ENCODE data around the gene C1orf56. TPM values are rescaled to one million over a fixed set of nuclear protein-coding genes. Genes with fewer than 3 reads are reported as not detected.
A peak's percentile ranks its signal among the peaks of the same experiment; 100 is the strongest.

Gene C1orf56
- total and polyA plus RNA-seq, 2 experiments from 2014 or later = 2.8 to 17.7 TPM

DNA sequence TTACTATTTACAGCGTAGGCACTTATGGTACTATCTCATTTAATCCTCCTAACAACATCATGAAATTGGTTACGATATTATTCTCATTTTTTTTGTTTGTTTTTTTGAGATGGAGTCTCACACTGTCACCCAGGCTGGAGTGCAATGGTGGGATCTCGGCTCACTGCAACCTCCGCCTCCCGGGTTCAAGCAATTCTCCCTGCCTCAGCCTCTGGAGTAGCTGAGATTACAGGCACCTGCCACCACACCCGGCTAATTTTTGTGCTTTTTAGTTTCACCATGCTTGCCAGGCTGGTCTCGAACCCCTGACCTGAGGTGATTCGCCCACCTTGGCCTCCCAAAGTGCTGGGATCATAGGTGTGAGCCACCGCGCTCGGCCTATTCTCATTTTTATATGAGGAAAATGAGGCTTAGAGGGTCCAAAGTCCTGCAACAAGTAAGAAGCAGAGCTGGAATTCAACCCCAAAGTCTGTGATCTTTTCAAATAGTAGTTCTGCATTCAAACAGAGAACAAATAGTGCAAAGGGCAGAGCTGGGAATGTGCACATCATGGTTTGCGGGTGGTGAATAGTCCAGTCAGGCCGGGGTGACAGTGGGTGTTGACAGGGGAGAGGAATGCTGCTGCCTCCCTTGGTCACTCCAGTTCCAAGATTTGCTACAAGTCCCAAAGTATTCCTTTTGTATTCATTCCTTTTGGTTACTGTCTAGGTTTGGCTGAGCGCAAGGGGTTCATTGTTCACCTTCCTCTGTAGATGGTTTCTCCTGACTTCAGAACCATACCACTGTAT is 34.7 kb upstream of the C1orf56 start:
- Histone ChIP-seq H3K4me3 (no peak overlapping the region), H3K9me2 (ENCODE audit: insufficient read depth) (no peaks in the 10 kb centered on the region), H3K27me3 (replicated peaks; ENCODE audit: insufficient read depth) (no peaks in the 10 kb centered on the region), H3K9ac (no peak overlapping the region), H3K4me1 (ENCODE audit: insufficient read depth) (peaks cover 16% of the 10 kb centered on the region), H3K36me3 (ENCODE audit: low read depth) (0 out of 2 replicates have a peak, but pooled peaks cover under 1% of the 10 kb centered on the region), H3K27ac (0 out of 2 replicates have a peak overlapping the region, but pooled peaks have one; percentile 24), H3K9me3 (ENCODE audit: low read depth) (no peaks in the 10 kb centered on the region), H4K20me1 (ENCODE audit: insufficient read depth) (no peaks in the 10 kb centered on the region), H2AFZ (no peak overlapping the region), H3F3A (ENCODE audit: insufficient read depth) (peaks cover 17% of the 10 kb centered on the region), H3K4me2 (ENCODE audit: unreplicated experiment) (no peak overlapping the region), H3K79me2 (ENCODE audit: insufficient read depth) (peaks cover 50% of the 10 kb centered on the region)
- TF ChIP-seq EZH2phosphoT487 (IDR thresholded peaks at IDR 0.05; ENCODE audit: insufficient read depth, low read depth) = no peak
- no peak for TF ChIP-seq EZH2 (IDR thresholded peaks at IDR 0.05; ENCODE audit: insufficient read depth, poor library complexity, severe bottlenecking)
- 87 to 90% methylated on average over 14 of the region's 14 CpGs for whole genome bisulfite sequencing, 2 experiments (ENCODE audit: low coverage in 1 of 2, low lambda C conversion rate in 2 of 2, missing lambda C conversion rate in 2 of 2)
- in situ Hi-C loops (cut with MboI) = no loop called here
- DNase-seq = peak; percentile 32

DNA sequence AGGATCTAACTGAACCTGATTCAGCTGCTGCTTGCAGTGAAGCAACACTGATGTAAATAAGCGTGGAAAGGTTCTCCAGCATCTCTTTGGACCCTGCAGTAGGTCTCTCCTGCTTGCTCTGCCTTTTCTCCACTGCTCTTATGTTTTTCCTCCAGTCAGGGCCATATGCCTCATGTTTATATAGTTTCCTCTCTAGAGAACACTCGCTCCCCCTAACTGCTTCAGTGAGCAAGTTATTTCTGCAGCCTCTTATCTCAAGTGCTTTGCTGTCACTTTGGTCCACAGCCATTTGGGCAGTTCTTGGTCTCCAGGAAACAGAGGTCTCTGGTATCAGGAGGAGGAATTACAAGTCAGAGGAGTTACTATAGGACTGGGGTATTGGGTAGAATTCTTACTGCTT is 34.0 kb upstream of the C1orf56 start:
- in situ Hi-C loops (cut with MboI) = no loop called here
- Histone ChIP-seq H4K20me1 (ENCODE audit: insufficient read depth) (no peaks in the 10 kb centered on the region), H3K27ac (0 out of 2 replicates have a peak overlapping the region, but pooled peaks have one; percentile 24), H3K4me2 (ENCODE audit: unreplicated experiment) (no peak overlapping the region), H3K27me3 (replicated peaks; ENCODE audit: insufficient read depth) (no peaks in the 10 kb centered on the region), H3K9me3 (ENCODE audit: low read depth) (no peaks in the 10 kb centered on the region), H3K4me3 (no peak overlapping the region), H3K9ac (no peak overlapping the region), H3K9me2 (ENCODE audit: insufficient read depth) (no peaks in the 10 kb centered on the region), H2AFZ (no peak overlapping the region), H3F3A (ENCODE audit: insufficient read depth) (peaks cover 16% of the 10 kb centered on the region), H3K4me1 (ENCODE audit: insufficient read depth) (peaks cover 16% of the 10 kb centered on the region), H3K79me2 (ENCODE audit: insufficient read depth) (peaks cover 49% of the 10 kb centered on the region), H3K36me3 (ENCODE audit: low read depth) (peaks cover 7% of the 10 kb centered on the region; the same call in 1 of the 2 replicates)
- 96% methylated on average over 2 of the region's 2 CpGs for WGBS, 2 experiments (ENCODE audit: low coverage in 1 of 2, low lambda C conversion rate in 2 of 2, missing lambda C conversion rate in 2 of 2)
- no peak for DNase-seq
- no peak for TF ChIP-seq EZH2 (IDR thresholded peaks at IDR 0.05; ENCODE audit: insufficient read depth, poor library complexity, severe bottlenecking)
- TF ChIP-seq EZH2phosphoT487 (IDR thresholded peaks at IDR 0.05; ENCODE audit: insufficient read depth, low read depth) = no peak

GRCh38 chr1:151024540-151025146 is 22.9 kb upstream of the C1orf56 start:
- H3K4me1 ChIP-seq (ENCODE audit: insufficient read depth) = no peaks in the 10 kb centered on the region
- no peaks in the 10 kb centered on the region for H3F3A ChIP-seq (ENCODE audit: insufficient read depth)
- no peaks in the 10 kb centered on the region for H3K27me3 ChIP-seq (replicated peaks; ENCODE audit: insufficient read depth)
- no peaks in the 10 kb centered on the region for H3K9me2 ChIP-seq (ENCODE audit: insufficient read depth)
- no peak overlapping the region for H3K27ac ChIP-seq
- H2AFZ ChIP-seq = no peak overlapping the region
- no peak overlapping the region for H3K4me3 ChIP-seq
- H3K9ac ChIP-seq = no peak overlapping the region
- H4K20me1 ChIP-seq (ENCODE audit: insufficient read depth) = no peaks in the 10 kb centered on the region
- in situ Hi-C loops (cut with MboI) = no loop called here
- TF ChIP-seq EZH2phosphoT487 (IDR thresholded peaks at IDR 0.05; ENCODE audit: insufficient read depth, low read depth) = no peak
- no peak for TF ChIP-seq EZH2 (IDR thresholded peaks at IDR 0.05; ENCODE audit: insufficient read depth, poor library complexity, severe bottlenecking)
- H3K36me3 ChIP-seq (ENCODE audit: low read depth) = peaks cover 6% of the 10 kb centered on the region; the same call in 1 of the 2 replicates
- no peaks in the 10 kb centered on the region for H3K79me2 ChIP-seq (ENCODE audit: insufficient read depth)
- no peaks in the 10 kb centered on the region for H3K9me3 ChIP-seq (ENCODE audit: low read depth)
- 45 to 46% methylated on average over 6 of the region's 6 CpGs for WGBS, 2 experiments (ENCODE audit: low coverage in 1 of 2, low lambda C conversion rate in 2 of 2, missing lambda C conversion rate in 2 of 2)
- H3K4me2 ChIP-seq (ENCODE audit: unreplicated experiment) = no peak overlapping the region
- DNase-seq = peak; percentile 76

DNA sequence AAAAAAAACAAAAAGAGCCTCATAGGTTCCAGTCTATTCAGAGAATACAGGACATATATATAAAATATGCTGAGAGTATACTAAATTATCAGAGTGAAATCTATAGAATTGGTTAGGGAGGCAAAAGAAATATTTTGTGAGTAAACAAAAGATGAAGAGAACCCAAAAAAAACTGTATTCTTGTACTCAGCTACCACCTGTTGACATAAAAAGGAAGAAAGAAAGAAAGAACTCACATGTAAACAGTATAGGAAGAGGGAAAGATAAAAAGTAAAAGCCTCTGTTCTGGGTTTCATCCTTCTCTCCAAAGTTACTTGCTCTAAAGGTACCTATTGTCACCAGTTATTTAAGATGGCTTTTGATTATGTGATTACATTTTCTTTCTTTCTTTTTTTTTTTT is 21.1 kb upstream of the C1orf56 start:
- TF ChIP-seq EZH2 (IDR thresholded peaks at IDR 0.05; ENCODE audit: insufficient read depth, poor library complexity, severe bottlenecking) = no peak
- peaks cover 6% of the 10 kb centered on the region; the same call in 1 of the 2 replicates for H3K36me3 ChIP-seq (ENCODE audit: low read depth)
- H3K9me2 ChIP-seq (ENCODE audit: insufficient read depth) = no peaks in the 10 kb centered on the region
- H3K4me2 ChIP-seq (ENCODE audit: unreplicated experiment) = no peak overlapping the region
- no peak overlapping the region for H3K27ac ChIP-seq
- H4K20me1 ChIP-seq (ENCODE audit: insufficient read depth) = no peaks in the 10 kb centered on the region
- H3K9me3 ChIP-seq (ENCODE audit: low read depth) = no peaks in the 10 kb centered on the region
- H3K79me2 ChIP-seq (ENCODE audit: insufficient read depth) = no peaks in the 10 kb centered on the region
- no peak overlapping the region for H3K9ac ChIP-seq
- no peak overlapping the region for H3K4me3 ChIP-seq
- H3F3A ChIP-seq (ENCODE audit: insufficient read depth) = no peaks in the 10 kb centered on the region
- H3K4me1 ChIP-seq (ENCODE audit: insufficient read depth) = no peaks in the 10 kb centered on the region
- DNase-seq = no peak
- H2AFZ ChIP-seq = no peak overlapping the region
- in situ Hi-C loops (cut with MboI) = no loop called here
- no peaks in the 10 kb centered on the region for H3K27me3 ChIP-seq (replicated peaks; ENCODE audit: insufficient read depth)

Data from GM23248 (cell line).